Lung (tissue), 12 donors: ENCODE measurements around the gene FKBP8. TPM values are rescaled to one million over a fixed set of nuclear protein-coding genes. Genes with fewer than 3 reads are reported as not detected.
"Not testable (repeated sequence)": the region's sequence is repeated elsewhere in the genome, so short reads cannot be mapped to it uniquely, and the experiment has no call there.

Experiments
- ATAC-seq: fragments of 200-7000 bp; cut with Tn5 transposase; one replicate; pipeline ENCODE4 v1.9.1; 2020; ENCODE audit warnings: moderate number of reproducible peaks; ENCODE audit not compliant: insufficient read depth, low FRiP score
- DNase-seq, 3 donors: peaks; one replicate each; pipeline ENCODE4 v3.0.0-alpha.2; 2013 to 2017
- H3K27ac ChIP-seq, 2 donors: one replicate each; pipeline ENCODE4 v1.5.1; 2013; ENCODE audit warnings: mild to moderate bottlenecking in 2 of 2, moderate library complexity in 2 of 2, control low read depth in 1 of 2, inconsistent platforms in 1 of 2, low read depth in 1 of 2, low read length in 1 of 2
- H3K27me3 ChIP-seq, 3 donors: one replicate each; pipeline ENCODE4 v1.5.1; 2013; ENCODE audit warnings: low read length in 2 of 3; ENCODE audit not compliant: control insufficient read depth in 3 of 3, insufficient read depth in 3 of 3
- H3K36me3 ChIP-seq, 4 donors: one replicate each; pipeline ENCODE4 v1.5.1; 2013; ENCODE audit warnings: low read length in 4 of 4, mild to moderate bottlenecking in 1 of 4, moderate library complexity in 1 of 4; ENCODE audit not compliant: control insufficient read depth in 4 of 4, insufficient read depth in 4 of 4
- H3K4me1 ChIP-seq, 5 donors: one replicate each; pipeline ENCODE4 v1.5.1; 2013; ENCODE audit warnings: low read length in 5 of 5, mild to moderate bottlenecking in 2 of 5, moderate library complexity in 1 of 5; ENCODE audit not compliant: control insufficient read depth in 5 of 5, insufficient read depth in 5 of 5
- H3K4me3 ChIP-seq: one replicate; pipeline ENCODE4 v1.5.1; 2013; ENCODE audit warnings: mild to moderate bottlenecking, control low read depth, moderate library complexity
- H3K9ac ChIP-seq, 2 donors: one replicate each; pipeline ENCODE4 v1.5.1; 2013; ENCODE audit warnings: low read length in 2 of 2, control low read depth in 1 of 2; ENCODE audit not compliant: insufficient read depth in 1 of 2
- H3K9me3 ChIP-seq, 4 donors: one replicate each; pipeline ENCODE4 v1.5.1; 2013; ENCODE audit warnings: low read length in 3 of 4, mild to moderate bottlenecking in 1 of 4, moderate library complexity in 1 of 4; ENCODE audit not compliant: control insufficient read depth in 4 of 4, insufficient read depth in 3 of 4
- WGBS, 2 donors: extraction: QIAGEN DNeasy Blood & Tissue Kit; methylation state at CpG; one replicate each; pipeline ENCODE4 v1.1.7; 2013; 5-methylcytosine and 5-hydroxymethylcytosine counted together
- polyA plus RNA-seq, 2 donors: library from polyadenylated mRNA; stranded (reverse); fragments of 200-250 nt; gene quantifications; one replicate each; pipeline ENCODE4 v1.2.1, GENCODE V29; 2013
- total RNA-seq, 2 donors: library from RNA; depleted of rRNA in 1 of 2; stranded (reverse); fragments of >200 nt in 1 of 2; gene quantifications; one replicate each; pipeline ENCODE4 v1.2.1, GENCODE V29; 2014 to 2021
- TF ChIP-seq, protein P1 (sequence below): IDR thresholded peaks from 2 replicates; pipeline ENCODE4 v1.5.1; 2012; ENCODE audit warnings: mild to moderate bottlenecking; ENCODE audit errors: control extremely low read depth, extremely low read depth
- donor health status: control.
- donor health status: control.
- donor health status: Bipolar disorder and iron deficiency.
- donor health status: healthy.
- donor health status: DM: yes; HTN: yes; CAD: no.

The FKBP8 gene
- total and polyA plus RNA-seq, 4 donors = 168 to 357 (median 230) TPM

DNA sequence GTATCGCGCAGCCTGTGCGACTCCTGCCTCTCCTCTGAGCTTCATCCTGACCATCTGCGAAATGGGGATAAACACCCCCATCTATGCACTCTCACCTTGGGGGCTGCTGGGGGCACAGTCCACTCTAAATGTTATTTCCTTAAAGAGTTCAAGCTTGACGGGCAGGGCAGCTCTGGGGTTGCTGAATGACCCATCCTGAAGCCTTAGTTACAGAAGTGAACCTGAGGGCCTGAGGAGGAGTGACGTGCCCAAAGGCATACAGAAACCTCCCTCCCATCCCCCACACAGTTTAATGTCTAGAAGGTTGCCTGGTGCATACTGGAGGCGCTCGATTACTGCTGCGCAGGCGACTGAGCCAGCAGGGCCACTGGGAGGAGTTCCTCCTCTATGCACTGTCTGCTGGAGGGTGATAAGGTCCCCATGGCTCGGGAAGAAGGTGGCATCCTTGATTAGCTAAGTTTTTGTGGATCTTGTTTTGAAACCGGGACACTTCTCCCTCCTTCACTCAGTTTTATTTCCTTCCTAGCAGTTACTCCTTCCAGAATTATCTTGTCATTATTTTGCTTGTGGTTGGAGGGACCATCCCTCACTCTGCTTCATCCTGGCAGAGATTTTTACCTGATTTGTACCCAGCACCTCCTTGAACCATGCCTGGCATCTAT is 572 bp upstream of the FKBP8 start:
- peaks cover 0 to 7% (median 0%) of the 10 kb centered on the region in 5 donors for H3K4me1 ChIP-seq
- peaks cover 0 to 16% (median 11%) of the 10 kb centered on the region in 4 donors for H3K36me3 ChIP-seq
- H3K4me3 ChIP-seq = no peak overlapping the region
- H3K9ac ChIP-seq = no peak overlapping the region
- TF ChIP-seq, protein P1, sequence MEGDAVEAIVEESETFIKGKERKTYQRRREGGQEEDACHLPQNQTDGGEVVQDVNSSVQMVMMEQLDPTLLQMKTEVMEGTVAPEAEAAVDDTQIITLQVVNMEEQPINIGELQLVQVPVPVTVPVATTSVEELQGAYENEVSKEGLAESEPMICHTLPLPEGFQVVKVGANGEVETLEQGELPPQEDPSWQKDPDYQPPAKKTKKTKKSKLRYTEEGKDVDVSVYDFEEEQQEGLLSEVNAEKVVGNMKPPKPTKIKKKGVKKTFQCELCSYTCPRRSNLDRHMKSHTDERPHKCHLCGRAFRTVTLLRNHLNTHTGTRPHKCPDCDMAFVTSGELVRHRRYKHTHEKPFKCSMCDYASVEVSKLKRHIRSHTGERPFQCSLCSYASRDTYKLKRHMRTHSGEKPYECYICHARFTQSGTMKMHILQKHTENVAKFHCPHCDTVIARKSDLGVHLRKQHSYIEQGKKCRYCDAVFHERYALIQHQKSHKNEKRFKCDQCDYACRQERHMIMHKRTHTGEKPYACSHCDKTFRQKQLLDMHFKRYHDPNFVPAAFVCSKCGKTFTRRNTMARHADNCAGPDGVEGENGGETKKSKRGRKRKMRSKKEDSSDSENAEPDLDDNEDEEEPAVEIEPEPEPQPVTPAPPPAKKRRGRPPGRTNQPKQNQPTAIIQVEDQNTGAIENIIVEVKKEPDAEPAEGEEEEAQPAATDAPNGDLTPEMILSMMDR = no peak
- H3K9me3 ChIP-seq = no peaks in the 10 kb centered on the region
- ATAC-seq = peak; percentile 49
- peak; percentile 40 to 47 (median 41) for DNase-seq
- H3K27me3 ChIP-seq = no peaks in the 10 kb centered on the region
- H3K27ac ChIP-seq = peak overlapping the region in 1 of 2 donors; percentile 61
- 7 to 9% methylated on average over 12 of the region's 12 CpGs for WGBS, 2 donors

DNA sequence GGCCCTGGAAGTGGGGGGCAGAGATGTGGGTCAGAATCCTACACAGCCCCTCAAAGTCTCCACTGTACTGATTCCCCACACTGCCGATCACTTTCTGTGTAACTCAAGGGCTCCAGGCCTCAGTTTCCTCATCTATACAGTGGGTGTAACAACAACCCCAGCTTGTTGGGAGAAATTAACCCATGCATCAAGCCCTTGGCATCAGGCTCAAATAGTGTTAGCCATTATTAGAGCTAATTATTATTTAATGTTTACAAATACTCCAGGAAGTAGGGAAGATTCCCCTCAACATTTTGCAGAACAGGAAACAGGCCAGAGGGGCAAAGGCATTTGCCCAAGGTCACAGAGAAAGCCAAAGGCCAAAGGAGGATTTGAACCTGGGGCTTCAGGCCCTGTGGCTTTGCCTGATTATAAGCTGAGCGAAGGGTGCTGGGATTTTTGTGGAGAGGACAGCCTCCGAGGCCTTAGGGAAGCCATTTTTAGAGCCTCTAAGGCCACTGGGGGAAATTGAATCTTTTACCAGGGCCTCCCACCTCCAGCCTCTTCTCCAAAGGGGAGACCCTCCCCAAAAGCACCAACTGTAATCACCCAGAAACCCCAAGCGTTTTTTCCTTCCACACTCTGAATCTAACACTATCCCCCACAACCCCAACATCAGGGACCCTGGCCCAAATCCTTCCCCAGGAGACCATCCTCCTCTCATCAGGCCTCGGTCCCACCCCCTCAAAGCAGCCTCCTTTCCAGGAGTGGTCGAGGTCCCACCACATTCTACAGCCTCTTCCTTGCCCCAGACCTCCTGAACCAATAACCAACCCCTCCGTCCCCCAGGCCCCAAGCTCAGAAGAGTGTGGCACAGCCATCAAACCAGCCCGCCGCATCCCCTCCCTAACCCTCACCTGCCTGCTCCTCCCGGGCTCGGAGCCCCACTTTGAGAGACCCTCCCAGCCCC is 1.1 kb downstream of the FKBP8 start:
- peaks cover 0 to 7% (median 0%) of the 10 kb centered on the region in 5 donors for H3K4me1 ChIP-seq
- H3K36me3 ChIP-seq = peaks cover 0 to 27% (median 13%) of the 10 kb centered on the region in 4 donors
- ATAC-seq = no peak
- TF ChIP-seq, protein P1 = no peak
- peak overlapping the region; percentile 33 for H3K4me3 ChIP-seq
- H3K27me3 ChIP-seq = no peaks in the 10 kb centered on the region
- no peaks in the 10 kb centered on the region for H3K9me3 ChIP-seq
- H3K9ac ChIP-seq = peak overlapping the region in 1 of 2 donors; percentile 84
- peak overlapping the region; percentile 43 to 87 for H3K27ac ChIP-seq
- 15 to 22% methylated on average over 11 of the region's 11 CpGs for WGBS, 2 donors
- DNase-seq = peak in 1 of 3 donors; percentile 28

DNA sequence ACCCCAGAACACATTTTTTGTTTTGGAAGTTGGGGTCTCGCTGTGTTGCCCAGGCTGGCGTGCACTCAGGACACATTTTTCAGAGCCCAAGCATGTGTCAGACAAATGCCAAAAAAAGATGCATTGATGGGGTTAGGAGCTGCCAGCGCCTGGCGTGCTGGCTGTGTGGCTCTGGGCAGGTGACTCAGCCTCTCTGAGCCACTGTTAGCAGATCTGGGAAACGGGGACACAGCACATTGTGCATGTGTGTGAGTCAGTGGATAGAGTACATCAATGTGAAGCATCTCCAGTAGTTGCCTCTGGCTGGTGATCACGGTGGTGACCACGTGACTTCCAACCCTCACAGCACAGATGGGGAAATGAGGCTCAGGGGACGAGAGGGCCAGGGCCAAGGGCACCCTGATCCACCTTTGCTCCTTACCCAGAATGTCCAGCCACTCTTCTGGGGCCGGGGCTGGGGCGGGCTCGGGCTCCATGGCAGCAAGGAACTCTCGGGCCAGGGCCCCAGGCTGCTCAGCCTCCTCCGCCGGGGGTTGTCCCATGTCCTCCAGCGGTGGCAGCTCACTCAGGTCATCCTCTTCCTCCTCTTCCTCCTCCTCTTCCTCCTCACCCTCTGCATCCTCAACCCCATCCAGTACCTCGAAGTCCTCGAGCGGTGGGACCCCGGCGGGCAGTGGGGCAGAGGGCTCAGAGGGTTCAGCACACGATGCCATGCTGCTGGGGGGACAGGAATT is 1.9 kb downstream of the FKBP8 start:
- DNase-seq (no peak), ATAC-seq (no peak)
- H3K27me3 ChIP-seq = no peaks in the 10 kb centered on the region
- H3K27ac ChIP-seq = no peak overlapping the region
- 86 to 88% methylated on average over 21 of the region's 21 CpGs for WGBS, 2 donors
- peaks cover 0 to 32% (median 20%) of the 10 kb centered on the region in 4 donors for H3K36me3 ChIP-seq
- peaks cover 0 to 7% (median 0%) of the 10 kb centered on the region in 5 donors for H3K4me1 ChIP-seq
- no peak overlapping the region for H3K9ac ChIP-seq
- H3K4me3 ChIP-seq = no peak overlapping the region
- TF ChIP-seq, protein P1 = no peak
- no peaks in the 10 kb centered on the region for H3K9me3 ChIP-seq

DNA sequence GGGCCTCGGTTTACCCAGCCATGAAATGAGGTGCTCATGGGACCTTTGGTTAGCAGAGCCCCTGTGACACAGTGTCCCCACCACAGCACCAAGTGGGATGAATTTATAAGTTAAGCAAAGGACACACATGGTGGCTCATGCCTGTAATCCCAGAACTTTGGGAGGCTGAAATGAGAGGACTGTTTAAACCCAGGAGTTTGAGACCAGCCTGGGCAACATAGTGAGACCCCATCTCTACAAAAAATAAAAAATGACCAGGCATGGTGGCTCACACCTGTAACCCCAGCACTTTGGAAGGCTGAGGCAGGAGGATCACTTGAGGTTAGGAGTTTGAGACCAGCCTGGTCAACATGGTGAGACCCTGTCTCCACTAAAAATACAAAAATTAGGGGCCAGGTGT is 3.2 kb downstream of the FKBP8 start:
- H3K9ac ChIP-seq, H3K27me3 ChIP-seq, H3K4me1 ChIP-seq, DNase-seq, H3K4me3 ChIP-seq, H3K9me3 ChIP-seq, ATAC-seq, H3K27ac ChIP-seq: not testable (repeated sequence)
- WGBS, 2 donors = 96 to 100% methylated on average over 1 of the region's 1 CpG
- peaks cover 2 to 38% (median 23%) of the 10 kb centered on the region in 4 donors for H3K36me3 ChIP-seq
